Mesothelial cell of epicardium (in vitro differentiated cells): ENCODE results near the gene DNAJC15. TPM values are rescaled to one million over a fixed set of nuclear protein-coding genes. Genes with fewer than 3 reads are reported as not detected.

Experiments
- DNase-seq, 2 experiments: peaks; one replicate each; pipeline ENCODE4 v3.0.0; 2021; ENCODE audit warnings: low spot score in 2 of 2; ENCODE audit not compliant: unreplicated experiment in 2 of 2
- H3K27ac Mint-ChIP-seq: 2 replicates; pipeline ENCODE4 v1.8.0; 2021; ENCODE audit warnings: mixed read lengths
- H3K27me3 Mint-ChIP-seq: 2 replicates; pipeline ENCODE4 v1.8.0; 2021; ENCODE audit warnings: low read depth, mixed read lengths
- H3K36me3 Mint-ChIP-seq: 2 replicates; pipeline ENCODE4 v1.8.0; 2021; ENCODE audit warnings: mixed read lengths
- H3K4me1 Mint-ChIP-seq: 2 replicates; pipeline ENCODE4 v1.8.0; 2021; ENCODE audit warnings: mixed read lengths
- H3K4me3 Mint-ChIP-seq: 2 replicates; pipeline ENCODE4 v1.8.0; 2021; ENCODE audit warnings: mild to moderate bottlenecking, moderate library complexity, mixed read lengths
- H3K9me3 Mint-ChIP-seq: 2 replicates; pipeline ENCODE4 v1.8.0; 2021; ENCODE audit warnings: mixed read lengths
- total RNA-seq: library from RNA; stranded (reverse); gene quantifications from 3 replicates; pipeline ENCODE4 v1.2.1, GENCODE V29; 2021
- TF ChIP-seq, protein P1 (sequence below): fragments of 200-600 bp; sonication (generic); IDR thresholded peaks from one replicate; pipeline ENCODE4 v1.5.0; 2021; ENCODE audit warnings: antibody characterized with exemption; ENCODE audit not compliant: unreplicated experiment

Gene DNAJC15
- total RNA-seq, 1 donor from 2014 or later = 31.6 TPM

DNA sequence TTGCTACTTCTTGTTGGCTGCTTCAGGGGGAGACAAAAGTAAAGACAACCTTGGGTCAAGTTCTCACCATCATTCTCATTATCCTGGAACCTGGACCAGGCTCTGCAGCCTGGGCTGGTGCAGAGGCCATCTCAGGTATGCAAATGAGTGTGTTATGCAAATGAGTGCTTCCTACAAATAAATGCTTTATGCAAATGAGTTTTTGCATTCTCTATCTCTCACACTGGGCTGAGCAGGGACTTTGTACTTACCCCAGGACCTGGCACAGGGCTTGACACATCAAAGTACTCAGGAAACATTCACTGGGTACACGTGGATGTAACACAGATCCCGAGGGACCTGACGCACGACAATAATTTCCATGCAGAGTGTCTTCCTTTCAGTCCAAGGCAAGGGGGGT is 103.0 kb downstream of the DNAJC15 start:
- no peak overlapping the region for H3K4me3 Mint-ChIP-seq
- TF ChIP-seq, protein P1, sequence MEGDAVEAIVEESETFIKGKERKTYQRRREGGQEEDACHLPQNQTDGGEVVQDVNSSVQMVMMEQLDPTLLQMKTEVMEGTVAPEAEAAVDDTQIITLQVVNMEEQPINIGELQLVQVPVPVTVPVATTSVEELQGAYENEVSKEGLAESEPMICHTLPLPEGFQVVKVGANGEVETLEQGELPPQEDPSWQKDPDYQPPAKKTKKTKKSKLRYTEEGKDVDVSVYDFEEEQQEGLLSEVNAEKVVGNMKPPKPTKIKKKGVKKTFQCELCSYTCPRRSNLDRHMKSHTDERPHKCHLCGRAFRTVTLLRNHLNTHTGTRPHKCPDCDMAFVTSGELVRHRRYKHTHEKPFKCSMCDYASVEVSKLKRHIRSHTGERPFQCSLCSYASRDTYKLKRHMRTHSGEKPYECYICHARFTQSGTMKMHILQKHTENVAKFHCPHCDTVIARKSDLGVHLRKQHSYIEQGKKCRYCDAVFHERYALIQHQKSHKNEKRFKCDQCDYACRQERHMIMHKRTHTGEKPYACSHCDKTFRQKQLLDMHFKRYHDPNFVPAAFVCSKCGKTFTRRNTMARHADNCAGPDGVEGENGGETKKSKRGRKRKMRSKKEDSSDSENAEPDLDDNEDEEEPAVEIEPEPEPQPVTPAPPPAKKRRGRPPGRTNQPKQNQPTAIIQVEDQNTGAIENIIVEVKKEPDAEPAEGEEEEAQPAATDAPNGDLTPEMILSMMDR = no peak
- no peaks in the 10 kb centered on the region for H3K36me3 Mint-ChIP-seq
- no peak overlapping the region for H3K27ac Mint-ChIP-seq
- H3K4me1 Mint-ChIP-seq = peaks cover 27% of the 10 kb centered on the region
- H3K27me3 Mint-ChIP-seq = no peaks in the 10 kb centered on the region
- no peak for DNase-seq
- H3K9me3 Mint-ChIP-seq = no peaks in the 10 kb centered on the region

DNA sequence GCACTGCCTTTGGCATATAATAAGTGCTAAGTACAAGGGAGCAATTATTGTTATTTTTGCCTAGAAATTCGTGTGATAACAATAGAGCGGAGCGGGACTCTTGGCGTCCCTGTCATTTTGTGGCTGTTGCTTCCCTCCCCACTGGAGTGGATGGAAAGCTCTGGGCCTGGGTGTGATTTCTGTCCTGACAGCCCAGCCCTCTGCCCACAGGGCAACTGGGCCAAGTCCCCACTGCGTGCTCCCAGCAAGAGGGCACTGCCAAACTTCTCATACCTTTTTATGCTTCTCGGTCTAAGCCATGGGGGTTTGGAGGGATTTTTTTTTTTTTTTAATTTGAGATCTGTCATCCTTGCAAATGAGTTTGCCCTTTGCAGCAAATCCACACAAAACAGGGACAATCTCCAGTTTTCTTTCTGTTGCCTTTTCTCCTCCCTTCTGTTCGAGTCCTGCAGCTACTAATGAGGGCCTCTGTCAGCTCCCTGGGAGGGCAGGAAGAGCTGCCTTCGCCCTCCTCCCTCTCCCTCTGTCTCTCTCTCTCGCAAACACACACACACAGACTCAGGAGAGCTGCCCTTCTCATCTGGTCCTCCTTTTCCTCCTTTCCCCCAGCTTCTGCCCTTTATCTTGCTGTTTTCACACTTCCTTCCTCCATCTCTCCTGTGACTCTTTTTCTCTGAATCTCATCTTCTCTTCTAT is 103.9 kb downstream of the DNAJC15 start:
- TF ChIP-seq, protein P1 = no peak
- Mint-ChIP-seq H3K9me3 (no peaks in the 10 kb centered on the region), H3K4me1 (peaks cover 26% of the 10 kb centered on the region), H3K4me3 (no peak overlapping the region), H3K36me3 (no peaks in the 10 kb centered on the region), H3K27ac (peak overlapping the region; percentile 5), H3K27me3 (no peaks in the 10 kb centered on the region)
- DNase-seq = no peak

DNA sequence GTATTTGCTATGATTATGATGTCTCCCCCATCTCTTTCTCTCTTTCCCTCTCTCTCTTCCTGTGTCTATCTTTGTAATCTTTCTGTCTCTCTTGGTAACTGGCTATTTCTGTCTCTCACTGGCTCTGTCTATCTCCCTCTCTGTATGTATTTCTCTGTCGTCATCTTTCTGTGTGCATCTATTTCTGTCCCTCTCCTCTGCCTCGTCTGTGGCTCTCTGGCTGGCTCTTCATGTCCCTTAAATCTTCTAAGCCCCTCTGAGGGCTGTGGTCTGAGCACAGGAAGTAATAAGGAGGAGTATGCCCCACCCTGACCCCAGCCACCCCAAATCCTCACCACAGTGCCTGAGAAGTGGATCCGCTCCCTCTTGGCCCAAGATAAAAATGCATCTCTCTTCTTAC is 104.4 kb downstream of the DNAJC15 start:
- Mint-ChIP-seq H3K4me1 (peaks cover 27% of the 10 kb centered on the region), H3K4me3 (no peak overlapping the region), H3K36me3 (no peaks in the 10 kb centered on the region), H3K9me3 (no peaks in the 10 kb centered on the region), H3K27me3 (no peaks in the 10 kb centered on the region), H3K27ac (peak overlapping the region; percentile 5)
- no peak for DNase-seq
- TF ChIP-seq, protein P1 = no peak

DNA sequence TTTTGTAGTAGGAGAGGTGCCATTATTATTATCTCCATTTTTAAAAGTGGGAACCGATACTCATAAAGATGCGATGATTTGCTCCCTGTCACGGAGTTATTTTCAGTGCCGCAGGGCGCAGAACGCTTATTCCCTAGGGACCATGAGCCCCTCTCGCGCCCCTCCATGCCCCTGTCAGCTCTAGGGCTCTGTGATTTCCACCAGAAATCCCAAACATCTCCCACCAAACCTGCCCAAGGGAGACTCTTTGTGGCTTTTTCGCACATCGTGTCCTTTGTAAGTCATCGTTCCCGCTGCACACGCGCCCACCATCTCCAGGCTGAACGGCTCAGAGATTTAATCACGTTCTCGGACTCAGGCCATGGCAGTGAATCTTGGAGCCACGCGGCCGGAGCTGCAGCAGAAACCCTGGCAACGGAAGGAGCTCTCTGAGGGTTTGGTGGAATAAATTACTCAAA is 105.1 kb downstream of the DNAJC15 start:
- H3K4me3 Mint-ChIP-seq = no peak overlapping the region
- H3K27ac Mint-ChIP-seq = no peak overlapping the region
- no peak for DNase-seq
- H3K4me1 Mint-ChIP-seq = peaks cover 27% of the 10 kb centered on the region
- H3K9me3 Mint-ChIP-seq = no peaks in the 10 kb centered on the region
- no peaks in the 10 kb centered on the region for H3K36me3 Mint-ChIP-seq
- no peaks in the 10 kb centered on the region for H3K27me3 Mint-ChIP-seq
- TF ChIP-seq, protein P1 = no peak

DNA sequence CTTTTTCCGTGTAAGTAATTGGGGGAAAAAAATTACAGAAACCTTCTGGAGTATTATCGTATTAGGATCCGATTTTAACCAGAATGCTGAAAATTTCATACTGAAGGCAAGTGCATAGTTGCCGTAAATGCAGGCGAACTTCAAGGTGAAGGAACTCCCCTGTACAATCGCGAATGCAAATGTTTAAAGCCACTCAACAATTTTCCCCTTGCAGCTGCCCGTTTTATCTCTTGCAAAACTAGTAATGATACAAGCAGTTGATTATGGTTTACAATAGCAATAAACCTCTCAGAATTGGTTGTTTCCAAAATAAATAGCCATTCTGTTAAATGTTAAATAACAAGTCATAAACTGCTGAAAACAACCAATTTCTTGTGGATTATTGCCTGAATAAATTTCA is 105.7 kb downstream of the DNAJC15 start:
- no peak overlapping the region for H3K4me3 Mint-ChIP-seq
- H3K9me3 Mint-ChIP-seq = no peaks in the 10 kb centered on the region
- TF ChIP-seq, protein P1 = no peak

More for the DNA sequence above, 105.7 kb downstream of the DNAJC15 start:
- DNase-seq = no peak
- Mint-ChIP-seq H3K27ac (no peak overlapping the region), H3K36me3 (no peaks in the 10 kb centered on the region), H3K4me1 (peaks cover 27% of the 10 kb centered on the region), H3K27me3 (no peaks in the 10 kb centered on the region)
